Measurements from ENCODE around the gene HLA-DQA2.

DNA sequence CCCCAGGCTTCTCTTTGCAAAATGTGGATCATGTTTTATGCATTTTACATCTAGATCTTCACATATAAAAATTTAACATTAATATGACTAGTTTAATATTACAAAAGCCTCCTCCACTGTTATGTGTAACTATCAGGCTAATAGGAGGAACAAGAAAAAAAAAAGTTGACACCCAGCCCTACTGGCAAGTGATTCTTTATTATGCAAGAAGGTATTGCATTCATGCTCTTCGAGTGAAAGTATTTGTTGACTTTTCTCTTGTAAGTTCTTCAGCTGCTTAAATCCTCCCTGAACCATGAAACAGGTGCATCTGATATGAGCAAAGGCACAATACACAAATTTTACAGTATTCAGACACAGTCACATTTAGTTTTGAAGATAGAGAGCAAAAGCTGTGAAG, 22.9 kb downstream of the HLA-DQA2 start:
- TF ChIP-seq POLR2AphosphoS5 (IDR thresholded peaks at IDR 0.05) (no peak), POLR2A (IDR thresholded peaks at IDR 0.05) (no peak)
- TF ChIP-seq, protein P1, sequence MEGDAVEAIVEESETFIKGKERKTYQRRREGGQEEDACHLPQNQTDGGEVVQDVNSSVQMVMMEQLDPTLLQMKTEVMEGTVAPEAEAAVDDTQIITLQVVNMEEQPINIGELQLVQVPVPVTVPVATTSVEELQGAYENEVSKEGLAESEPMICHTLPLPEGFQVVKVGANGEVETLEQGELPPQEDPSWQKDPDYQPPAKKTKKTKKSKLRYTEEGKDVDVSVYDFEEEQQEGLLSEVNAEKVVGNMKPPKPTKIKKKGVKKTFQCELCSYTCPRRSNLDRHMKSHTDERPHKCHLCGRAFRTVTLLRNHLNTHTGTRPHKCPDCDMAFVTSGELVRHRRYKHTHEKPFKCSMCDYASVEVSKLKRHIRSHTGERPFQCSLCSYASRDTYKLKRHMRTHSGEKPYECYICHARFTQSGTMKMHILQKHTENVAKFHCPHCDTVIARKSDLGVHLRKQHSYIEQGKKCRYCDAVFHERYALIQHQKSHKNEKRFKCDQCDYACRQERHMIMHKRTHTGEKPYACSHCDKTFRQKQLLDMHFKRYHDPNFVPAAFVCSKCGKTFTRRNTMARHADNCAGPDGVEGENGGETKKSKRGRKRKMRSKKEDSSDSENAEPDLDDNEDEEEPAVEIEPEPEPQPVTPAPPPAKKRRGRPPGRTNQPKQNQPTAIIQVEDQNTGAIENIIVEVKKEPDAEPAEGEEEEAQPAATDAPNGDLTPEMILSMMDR (IDR thresholded peaks at IDR 0.05 in 8 of 11, conservative IDR thresholded peaks at IDR 0.05 in 3 of 11) = no peak
